ENCODE results near the gene TTC24.
A peak's percentile ranks its signal among the peaks of the same experiment; 100 is the strongest.
"Not testable (repeated sequence)": the region's sequence is repeated elsewhere in the genome, so short reads cannot be mapped to it uniquely, and the experiment has no call there.

The TTC24 gene

DNA sequence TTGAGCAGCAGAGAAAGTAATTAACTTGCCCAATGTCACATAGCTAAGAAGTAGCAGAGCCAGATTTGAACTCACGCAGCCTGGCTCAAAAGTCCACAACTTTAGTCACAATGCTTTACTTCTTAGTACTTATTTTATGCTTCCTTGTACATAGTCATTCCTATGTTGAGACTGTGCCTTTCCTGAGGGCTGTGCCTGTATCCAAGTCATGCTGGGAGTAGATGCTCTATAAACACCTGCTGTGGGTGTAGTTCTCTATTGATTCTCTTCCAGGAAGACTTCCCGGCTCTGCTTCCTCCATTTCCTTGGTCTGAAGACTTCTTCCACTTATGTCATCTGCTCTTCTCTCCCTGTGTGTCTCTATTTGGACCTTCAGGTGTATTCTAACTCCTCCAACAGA lies 23.8 kb upstream of the TTC24 start:
- DNase-seq, result no peak

DNA sequence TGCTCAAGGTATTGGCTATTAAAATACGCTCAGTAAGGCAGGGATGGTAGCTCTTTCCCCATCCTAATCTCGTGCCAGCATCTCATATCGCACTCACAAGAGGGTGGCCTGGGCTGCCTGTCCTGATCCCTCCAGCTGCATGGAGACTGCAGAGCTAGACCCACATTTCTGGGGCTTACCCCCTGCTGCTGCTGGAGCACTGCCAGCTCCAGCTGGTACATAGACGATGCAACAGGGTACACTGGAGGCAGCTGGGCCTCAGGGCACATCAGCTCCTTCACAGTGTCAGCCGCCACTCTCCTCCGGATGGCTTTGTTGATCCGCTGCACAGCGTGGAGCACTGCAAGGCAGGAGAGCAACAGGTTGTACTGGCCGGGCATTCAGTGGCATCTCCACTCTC lies 23.2 kb upstream of the TTC24 start:
- DNase-seq, result no peak

DNA sequence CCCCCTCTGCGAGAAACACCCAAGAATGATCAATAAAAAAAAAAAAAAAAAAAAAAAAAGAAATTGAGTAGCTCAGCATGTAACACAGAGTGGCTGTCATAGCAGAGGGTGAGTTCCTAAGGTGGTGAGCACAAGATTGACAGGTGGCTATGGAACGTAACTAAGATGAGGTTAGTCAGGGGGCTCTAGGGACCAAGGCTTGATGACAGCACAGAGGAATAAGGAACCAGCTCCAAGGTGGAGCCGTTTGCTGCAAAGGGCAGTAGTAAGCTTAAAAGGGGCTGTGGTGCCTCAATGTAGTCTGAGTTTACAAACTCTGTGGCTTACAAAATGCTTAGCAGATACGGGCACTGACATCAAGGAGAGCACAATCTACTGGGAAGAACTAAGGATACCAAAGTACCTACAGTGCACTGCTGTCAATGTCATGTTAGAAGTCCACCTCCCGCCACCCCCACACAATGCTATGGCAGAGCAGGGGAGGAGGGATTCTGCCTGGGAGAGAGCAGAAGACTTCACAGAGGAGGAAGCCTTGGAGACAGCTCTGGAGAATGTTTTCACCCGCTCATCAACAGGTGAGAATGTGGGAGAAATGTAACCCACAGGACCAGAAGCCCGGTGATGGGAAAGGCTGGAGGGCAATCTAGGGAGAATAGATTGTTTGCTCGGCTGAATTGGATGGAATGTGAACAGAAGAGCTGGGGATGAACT lies 20.3 kb upstream of the TTC24 start:
- no peak for DNase-seq

DNA sequence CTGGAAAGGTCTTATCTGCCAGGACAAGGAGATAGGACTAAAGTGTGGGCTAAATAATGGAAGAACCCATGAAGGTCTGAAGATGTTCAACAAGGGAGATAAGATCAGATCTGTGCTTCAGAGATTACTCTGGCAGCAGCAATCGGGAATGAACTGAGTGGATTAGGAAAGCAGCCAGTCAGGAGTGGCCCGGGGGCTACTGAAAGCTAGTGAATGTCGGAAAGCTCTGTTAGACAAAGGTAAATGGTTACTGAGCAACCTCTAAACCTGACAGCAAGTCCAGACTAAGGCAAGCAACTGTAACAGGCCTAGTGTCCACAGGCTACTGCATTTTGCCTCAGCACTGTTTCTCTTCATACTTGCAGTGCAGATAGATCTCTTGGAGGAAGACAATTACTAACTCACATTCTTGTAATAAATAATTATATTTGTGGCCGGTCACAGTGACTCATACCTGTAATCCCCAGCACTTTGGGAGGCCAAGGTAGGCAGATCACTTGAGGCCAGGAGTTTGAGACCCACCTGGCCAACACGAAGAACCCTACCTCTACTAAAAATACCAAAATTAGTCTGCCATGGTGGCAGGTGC lies 19.6 kb upstream of the TTC24 start:
- DNase-seq, result no peak

DNA sequence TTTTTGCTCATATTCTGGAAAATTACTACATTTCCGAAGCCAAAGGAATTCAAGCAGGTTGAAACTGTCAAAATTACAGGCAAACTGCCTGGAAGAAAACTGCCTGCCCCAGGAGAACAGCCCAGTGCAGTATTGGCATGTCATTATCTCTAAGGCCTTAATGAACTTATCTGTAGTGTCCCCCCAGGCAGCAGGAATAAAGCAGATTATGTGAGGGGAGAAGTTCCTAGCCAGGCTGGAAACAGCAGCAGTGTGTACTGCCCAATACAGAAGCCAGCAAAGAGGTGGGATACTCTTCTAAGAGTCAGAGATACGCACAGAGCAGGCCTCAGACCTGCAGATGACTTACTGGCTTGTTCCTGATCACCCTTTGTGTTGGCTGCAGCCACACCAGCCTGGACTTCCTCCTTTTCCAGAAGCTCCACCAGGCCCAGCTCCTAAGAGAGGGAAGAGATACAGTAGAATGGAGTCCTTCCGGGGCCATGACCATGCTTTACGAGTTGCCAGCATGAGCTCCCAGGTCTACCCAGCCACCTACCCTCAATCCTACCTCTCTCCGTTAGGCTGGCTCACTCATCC lies 18.8 kb upstream of the TTC24 start:
- no peak for DNase-seq

DNA sequence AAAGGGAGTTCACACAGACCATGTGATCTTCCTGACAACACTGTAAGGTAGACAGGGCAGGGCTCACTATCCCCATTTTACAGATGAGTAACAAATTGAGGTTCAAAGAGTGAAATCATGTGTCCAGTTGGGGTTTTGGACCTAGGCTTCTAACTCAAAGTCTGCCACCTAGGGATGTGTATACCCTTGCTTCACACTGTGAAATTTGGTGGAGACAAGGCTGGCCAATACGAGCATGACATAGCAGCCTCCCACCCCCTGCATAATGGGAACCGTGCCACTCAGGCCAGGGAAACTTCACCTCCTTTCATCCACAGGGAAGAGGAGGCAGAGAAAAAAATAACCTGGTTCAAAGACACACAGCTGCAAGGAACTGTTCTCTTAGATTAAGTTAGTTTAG lies 14.0 kb upstream of the TTC24 start:
- DNase-seq, result no peak

DNA sequence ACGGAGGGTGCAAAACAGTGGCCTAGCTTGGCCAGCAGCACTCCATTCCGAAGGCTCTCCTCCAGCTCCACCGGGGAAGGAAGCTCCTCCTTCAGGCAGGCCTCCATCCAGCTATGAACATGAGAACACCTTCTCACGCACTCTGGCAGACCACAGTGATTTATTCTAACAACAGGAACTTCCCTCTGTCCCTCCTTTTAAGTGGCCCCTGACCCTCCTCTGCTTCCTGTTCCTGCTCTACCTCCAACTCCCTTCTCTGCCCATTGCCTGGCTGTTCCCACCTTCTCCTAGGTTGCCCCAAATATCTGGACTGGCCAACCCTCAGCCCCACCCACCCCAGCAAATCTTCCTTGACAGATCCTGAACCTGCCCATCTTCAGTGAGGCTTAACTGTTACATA lies 13.1 kb upstream of the TTC24 start:
- DNase-seq, result no peak

DNA sequence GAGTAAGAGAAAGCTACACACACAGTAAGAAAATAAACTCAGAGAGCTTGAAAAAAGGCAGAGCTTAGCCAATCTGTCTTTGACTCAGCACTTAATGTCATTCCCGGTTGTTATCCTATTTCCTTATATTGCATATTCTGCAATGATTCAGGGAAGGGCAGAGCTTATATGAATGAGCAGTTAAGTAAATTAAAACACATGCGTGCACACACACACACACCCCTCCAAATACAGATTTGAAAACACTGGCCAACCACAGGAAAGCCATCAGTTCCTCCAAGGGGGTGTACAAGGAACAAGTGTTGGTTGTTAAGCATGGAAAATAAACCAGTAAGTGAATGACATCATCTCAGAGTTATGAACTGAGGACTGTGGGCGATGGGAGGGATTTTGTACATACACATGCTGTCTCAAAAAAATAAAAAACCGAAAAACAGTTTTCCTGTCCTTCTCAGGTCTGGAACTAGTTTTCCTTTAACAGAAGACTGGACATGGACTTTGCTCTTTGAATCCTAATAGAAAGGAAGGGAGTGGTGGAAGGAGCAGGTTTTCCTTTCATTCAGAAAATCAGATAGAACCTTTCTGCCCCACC lies 8.2 kb upstream of the TTC24 start:
- no peak for DNase-seq

DNA sequence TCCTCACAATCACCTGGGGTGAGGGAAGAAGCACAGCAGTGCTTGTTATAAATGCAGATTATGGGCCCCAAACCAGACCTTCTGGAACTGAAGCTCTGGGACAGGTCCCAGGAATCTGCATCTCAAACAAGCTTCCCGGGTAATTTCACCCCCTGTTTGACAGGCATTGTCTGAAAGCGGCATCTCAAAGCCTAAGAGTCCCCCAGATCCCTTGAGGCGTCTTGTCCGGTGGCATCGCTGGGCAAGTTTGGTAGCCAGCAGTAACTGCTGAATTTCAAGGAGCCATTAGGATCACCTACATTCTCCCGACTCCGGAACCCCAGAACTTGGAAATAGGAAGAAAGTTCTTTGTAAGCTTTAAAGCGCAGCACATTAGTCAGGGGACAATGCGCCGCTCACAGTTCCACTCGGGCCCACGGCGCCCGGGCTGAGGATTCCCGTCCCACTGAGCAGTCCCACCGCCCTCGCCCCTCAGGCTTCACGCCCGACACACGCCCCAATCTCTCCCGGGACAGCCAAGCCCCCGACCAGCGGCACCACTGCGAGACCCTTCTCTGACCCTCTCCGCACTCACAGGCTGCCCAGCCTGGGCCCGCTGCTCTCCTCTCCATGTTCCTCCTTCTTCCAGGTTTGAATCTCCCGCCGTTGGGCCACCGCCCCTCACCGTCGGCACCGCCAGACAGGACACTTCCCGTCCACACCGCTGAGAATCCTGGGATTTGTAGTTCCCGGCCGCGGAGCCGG lies 7.4 kb upstream of the TTC24 start, which contains the start of gene IQGAP3:
Gene IQGAP3, minus strand, starts transcription at position 647 of the 744 bp plus-strand sequence. Its CDS starts 36 bp downstream, at position 611.
- DNase-seq, result peak; percentile 82

DNA sequence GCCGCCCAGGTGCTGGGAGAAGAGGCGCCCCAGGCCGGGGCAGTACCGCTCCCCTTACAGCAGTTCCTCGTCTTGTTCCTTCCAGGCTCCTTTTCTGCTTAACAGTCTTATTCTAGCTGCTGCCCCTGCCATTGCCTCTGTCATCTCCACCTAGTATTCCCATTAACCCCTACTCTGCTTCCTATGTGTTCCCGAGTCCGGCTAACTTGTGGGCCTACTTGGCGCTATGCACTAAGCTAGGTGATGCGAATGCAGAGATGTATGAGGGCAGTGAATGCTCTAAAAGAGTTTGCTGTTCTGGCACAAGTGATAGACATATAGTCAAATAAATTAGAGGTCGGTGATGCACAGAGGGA lies 6.9 kb upstream of the TTC24 start:
- DNase-seq, result no peak

DNA sequence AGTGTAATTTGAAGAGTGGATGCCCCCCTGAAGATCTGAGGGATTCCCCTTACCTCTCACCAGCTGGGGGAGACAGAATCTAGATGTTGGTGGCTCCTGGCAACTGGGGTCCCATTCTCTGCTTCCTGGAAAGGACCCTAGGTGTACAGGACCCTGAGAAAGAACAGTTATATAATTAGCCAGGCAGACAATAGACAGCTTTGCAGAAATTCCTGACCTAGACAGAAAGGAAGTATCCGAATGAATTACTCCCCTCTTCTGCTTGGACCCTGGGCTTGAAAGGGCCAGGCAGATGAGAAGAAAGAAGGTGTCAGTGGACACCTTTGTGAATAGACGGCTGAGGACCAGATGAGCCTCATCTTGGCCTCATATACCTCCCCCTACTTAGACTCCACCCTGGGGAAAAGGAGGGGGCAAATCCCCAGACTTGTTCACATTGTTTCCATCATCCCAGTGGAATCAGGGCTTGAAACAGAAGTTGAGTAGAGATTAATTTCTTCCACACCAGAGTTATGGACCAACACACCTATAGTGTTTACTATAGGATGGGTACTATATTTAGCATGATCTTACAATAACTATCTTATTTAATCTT lies 5.4 kb upstream of the TTC24 start:
- DNase-seq, result no peak

DNA sequence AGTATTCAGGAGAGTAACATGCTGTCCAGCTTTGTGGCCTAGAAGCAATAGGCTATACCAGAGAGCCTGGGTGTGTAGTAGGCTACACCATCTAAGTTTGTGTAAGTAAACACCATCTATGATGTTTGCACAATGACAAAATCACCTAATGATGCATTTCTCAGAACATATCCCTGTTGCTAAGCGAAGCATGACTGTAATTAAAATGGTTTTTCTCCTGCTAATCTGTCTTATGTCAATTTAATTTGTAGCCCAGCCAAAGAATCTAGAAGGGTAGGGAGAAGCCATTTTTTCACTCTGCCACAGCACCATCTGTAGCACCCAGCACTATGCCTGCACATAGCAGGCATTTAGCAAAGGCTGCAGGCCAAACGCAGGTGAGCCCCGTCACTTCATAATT lies 2.0 kb upstream of the TTC24 start:
- DNase-seq, result no peak

DNA sequence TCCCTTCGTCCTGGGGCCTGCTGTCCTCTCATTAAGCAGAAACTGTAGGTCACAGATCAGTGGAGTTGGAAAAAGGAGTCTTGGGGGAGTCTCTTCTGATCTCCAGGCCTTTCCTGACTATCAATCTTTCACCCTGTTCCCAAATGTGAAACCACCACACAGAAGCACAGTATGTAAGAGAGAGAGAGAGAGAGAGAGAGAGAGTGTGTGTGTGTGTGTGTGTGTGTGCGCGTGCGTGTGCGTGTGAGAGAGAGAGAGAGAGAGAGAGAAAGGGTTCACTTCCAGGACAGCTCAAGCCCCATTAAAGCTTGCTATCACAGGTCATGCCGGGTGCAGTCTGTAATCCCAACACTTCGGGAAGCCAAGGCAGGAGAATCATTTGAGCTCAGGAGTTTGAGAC lies 1.5 kb upstream of the TTC24 start:
- DNase-seq, result no peak

DNA sequence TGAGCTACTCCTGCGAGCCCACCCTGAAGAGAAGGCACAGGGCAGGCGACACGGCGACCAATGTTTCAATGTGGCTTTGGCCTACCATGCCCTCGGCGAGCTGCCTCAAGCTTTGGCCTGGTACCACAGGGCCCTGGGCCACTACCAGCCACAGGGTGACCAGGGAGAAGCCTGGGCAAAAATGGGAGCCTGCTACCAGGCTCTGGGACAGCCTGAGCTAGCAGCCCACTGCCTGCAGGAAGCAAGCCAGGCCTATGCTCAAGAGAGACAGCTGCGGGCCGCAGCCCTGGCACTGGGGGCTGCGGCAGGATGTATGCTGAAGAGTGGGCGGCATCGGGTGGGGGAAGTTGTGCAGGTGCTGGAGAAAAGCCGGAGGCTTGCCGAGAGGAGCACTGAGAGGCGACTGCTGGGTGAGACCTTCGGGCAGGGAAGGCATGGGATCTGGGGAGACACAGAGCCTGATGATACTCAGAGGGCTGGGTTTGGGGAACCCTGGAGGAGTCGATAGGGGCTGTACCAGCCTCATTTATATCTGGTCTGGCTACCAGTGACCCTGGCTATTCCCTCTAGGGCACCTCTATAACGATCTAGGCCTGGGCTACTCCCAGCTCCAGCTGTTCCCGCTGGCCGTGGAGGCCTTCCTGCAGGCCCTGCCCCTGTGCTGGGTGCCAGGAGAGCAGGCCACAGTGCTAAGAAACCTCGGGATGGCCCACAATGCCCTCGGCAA lies 2.3 kb downstream of the TTC24 start:
- DNase-seq, result peak; percentile 32

DNA sequence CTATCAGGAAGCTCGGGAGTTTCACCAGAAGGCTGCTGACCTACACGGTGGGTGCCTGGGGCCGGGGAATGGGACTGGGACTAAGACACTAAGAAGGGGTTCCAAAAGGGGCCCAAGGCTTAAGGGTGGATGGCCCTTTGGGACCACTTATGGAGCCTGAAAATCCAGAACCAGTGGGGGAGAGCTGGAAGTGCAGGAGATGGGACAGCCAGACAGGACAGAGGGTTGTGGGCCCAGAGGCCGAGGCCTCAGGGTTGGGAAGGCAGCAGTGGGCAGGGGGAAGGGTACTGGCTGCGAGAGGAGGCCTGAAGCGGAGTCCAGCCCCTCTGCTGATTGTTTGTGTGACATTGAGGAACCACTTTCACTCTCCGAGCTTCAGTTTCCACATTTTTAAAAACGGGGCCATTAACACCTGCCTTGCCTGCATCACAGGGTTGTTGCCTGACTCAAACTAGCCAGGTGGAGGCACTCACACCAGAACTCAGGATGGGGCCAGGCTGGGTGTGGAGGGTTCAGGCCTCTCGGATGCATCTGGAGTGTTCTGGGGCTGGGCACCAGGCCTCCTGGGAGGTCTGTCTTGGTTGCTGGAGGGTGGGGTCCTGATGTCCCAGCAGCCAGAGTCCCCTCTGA lies 3.0 kb downstream of the TTC24 start:
- DNase-seq, result peak; percentile 22

DNA sequence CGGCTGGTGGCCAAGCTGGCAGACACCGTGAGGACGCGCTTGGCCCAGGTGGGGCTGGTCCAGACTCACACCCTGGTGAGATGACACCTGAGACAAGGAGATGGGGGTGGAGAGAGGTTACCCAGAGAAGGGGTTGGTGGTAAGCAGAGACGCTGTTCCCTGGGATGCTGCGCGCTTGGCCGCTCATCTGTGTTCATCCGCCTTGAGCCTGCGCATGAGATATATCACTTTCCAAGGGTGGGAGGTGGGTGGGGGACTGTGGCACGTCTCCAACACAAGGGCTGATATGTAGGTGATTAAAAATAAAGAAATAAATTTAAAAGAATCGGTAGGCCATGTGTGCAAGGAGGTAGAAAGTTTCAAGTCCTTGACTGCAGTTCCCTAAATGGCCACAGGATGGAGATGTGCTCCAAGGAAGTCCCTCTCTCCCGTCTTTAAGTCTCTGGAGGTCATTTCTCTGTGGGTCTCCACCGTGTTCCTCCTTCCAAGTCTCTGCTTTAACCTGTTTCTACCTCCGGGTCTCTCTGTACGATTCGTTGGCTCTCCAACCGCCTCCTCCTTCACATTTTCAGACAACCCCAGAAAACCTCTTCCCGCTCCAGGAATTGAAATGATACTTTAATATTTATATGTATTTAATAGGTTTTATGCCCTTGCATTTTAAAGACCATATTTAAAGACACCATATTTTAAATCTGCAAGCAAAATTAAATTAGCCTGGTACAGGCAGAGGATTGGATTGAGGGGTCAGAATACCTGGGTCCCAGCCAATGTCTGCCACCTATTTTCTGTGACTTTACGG lies 4.5 kb downstream of the TTC24 start:
- peak; percentile 82 for DNase-seq

DNA sequence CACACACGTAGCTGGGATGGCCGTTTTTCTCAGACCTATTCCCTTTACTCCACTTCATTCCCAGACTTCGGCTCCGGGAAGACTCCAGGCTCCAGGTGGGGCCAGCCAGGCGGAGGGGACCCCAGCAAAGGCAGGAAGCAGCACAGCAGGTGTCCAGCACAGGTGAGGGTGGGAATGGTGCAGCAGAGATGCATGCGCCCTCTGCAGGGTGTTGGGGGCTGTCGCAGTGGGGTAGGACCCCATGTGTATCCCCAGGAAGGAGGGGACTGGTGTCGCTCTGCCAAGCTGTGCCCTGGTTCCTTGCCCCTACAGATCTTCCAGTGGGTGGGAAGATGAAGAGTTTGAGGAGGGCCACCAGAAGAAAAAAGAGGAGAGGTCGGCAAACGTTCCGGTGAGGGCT lies 5.3 kb downstream of the TTC24 start:
- no peak for DNase-seq

DNA sequence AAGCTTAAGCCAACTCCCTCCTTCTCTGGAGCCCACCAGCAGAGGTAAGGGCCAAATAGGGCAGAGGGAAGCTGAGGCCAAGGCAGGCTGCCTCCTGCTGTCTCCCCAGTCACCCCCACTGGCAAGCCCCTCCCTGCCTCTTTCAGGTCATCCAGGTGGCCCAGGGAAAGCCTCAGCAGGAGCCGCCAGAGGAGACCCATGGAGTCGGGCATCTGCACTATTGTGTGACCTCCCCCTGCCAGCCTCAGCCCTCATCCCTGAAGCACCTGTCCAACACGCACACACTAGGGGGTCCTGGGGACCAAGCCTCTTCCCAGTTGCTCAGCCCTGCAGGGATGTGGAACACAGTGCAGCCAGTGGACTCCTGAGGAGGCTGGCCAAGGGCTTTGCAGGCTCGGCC lies 6.8 kb downstream of the TTC24 start:
- no peak for DNase-seq

DNA sequence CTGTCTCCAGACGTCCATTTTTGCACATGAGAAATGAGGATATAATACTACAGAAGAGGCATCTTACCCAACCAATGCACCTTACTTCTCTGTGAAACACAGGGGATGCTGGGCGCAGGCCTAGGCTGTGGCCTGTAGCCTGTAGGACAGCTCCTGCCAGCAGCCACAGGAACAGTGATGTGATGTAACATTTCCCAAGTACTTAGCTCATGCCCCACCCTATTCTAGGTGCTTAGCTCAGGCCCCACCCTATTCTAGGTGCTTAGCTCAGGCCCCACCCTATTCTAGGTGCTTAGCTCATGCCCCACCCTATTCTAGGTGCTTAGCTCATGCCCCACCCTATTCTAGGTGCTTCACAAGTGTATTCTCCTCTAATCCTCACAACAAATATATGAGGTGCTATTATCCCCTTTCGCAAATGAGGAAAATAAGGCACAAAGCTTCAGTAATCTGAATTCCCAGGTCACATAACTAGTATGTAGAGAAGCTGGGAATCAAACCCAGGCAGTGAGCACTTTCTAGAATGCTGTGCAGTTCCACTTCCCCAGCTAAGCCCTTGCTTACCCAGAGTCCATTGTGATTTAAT lies 7.5 kb downstream of the TTC24 start:
- no peak for DNase-seq

DNA sequence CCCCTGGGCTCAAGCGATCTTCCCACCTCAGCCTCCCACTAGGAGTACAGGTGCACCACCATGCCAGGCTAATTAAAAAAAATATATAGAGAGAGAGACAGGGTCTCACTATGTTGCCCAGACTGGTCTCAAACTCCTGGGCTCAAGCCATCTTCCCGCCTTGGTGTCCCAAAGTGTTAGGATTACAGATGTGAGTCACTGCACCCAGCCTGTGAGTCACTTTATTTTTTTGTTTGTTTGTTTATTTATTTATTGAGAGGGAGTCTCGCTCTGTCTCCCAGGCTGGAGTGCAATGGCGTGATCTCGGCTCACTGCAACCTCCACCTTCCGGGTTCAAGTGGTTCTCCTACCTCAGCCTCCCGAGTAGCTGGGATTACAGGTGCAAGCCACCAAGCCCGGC lies 8.4 kb downstream of the TTC24 start:
- DNase-seq, result not testable (repeated sequence)

DNA sequence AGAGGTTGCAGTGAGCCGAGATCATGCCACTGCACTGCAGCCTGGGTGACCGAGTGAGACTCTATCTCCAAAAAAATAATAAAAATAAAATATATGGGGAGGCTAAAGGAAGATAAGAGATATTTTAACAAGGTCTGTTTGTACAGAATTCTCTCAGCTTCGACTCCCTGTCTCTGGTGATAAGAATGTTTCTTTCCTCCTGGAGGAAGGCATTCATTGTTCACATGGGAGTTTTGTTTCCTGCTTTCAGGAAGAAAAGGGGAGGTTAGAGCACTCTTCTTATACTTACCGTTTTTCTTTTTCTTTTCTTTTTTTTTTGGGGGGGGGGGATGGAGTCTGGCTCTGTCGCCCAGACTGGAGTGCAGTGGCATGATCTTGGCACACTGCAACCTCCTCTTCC lies 10.0 kb downstream of the TTC24 start:
- no peak for DNase-seq

Measured in CD4-positive, alpha-beta T cell treated with Interleukin-21 for 1 hour (primary cell).